Measurements from ENCODE around the gene PLCB2.

PLCB2 gene

GRCh38 chr15:40340740-40341400, 33.1 kb upstream of the PLCB2 start, which contains the start of gene CCDC9B:
Gene CCDC9B, minus strand, starts transcription at chr15:40340939. Its CDS starts 120 bp downstream, at chr15:40340819.
- no peak for DNase-seq (ENCODE audit: low read depth in 2 of 2, low spot score in 1 of 2)

- DNase-seq (ENCODE audit: low read depth in 2 of 2, low spot score in 1 of 2) = no peak
These were observed 32.5 kb upstream of the PLCB2 start for GRCh38 chr15:40340038-40340739.

GRCh38 chr15:40339621-40339945, 31.8 kb upstream of the PLCB2 start:
- DNase-seq (ENCODE audit: low read depth in 2 of 2, low spot score in 1 of 2) = no peak

GRCh38 chr15:40338921-40339620, 31.3 kb upstream of the PLCB2 start:
- DNase-seq (ENCODE audit: low read depth in 2 of 2, low spot score in 1 of 2) = no peak

- peak; percentile 62 to 64 for DNase-seq (ENCODE audit: low read depth in 2 of 2, low spot score in 1 of 2)
These were observed 30.4 kb upstream of the PLCB2 start for GRCh38 chr15:40338041-40338657.

- DNase-seq (ENCODE audit: low read depth in 2 of 2, low spot score in 1 of 2) = no peak
These were observed 29.9 kb upstream of the PLCB2 start for GRCh38 chr15:40337597-40337996.

DNA sequence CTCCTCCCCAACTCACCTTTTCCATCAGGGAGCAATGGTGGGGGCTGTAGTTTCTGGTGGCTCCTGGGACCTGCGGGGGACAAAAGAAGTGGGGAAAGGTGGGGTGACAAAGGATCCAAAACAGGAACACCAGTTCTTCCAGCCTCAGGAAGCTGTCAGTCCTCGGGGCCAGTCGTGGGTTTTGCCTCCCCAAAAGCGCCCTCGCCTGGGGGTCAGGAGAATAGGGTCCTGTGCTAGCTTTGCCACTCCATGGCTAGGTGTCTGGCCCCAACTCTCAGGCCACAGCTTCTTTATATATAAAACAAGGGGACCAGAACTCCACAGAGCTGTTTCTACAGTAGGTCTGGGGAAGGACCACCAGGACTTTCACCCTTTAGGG, 29.0 kb upstream of the PLCB2 start:
- DNase-seq (ENCODE audit: low read depth in 2 of 2, low spot score in 1 of 2) = no peak

DNA sequence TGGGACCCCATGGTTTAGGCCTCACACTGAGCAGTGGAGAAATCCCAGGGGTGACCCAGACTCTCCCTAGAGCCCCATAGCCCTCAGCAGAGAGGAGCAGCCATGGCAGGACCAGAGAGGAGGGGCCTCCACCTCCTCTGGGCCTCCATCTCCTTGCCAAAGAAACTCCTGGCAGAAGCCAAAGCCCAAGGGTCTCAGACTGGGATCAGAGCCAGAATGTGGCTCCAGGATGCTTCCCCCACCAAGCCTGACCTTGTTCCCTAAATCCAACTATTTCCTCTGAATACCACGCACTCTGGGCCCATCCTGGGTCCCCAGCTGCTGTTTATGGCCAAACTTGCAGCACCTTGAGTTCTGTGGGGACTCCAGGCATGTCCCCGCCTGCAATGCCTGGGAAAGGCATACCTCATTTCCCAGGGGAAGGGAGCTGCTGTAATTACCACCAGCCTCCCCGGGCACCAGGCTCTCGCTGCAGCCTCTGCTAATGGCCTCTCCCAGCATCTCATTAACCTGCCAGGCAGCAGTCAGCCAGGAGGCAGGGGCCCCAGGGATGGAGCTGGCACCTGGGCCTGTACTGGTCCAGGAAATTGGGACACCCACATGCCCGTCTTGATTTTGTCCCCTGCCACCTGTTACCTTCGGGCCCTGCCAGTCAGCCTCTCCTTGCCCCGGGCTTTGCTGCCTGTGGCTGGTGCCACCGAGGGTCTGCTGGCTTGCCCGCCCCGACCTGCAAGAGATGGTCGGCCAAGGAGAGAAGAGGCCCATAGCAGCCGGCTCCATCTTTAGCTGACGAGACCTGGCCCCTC, 28.4 kb upstream of the PLCB2 start:
- DNase-seq (ENCODE audit: low read depth in 2 of 2, low spot score in 1 of 2) = no peak

- DNase-seq (ENCODE audit: low read depth in 2 of 2, low spot score in 1 of 2) = no peak
These were observed 27.4 kb upstream of the PLCB2 start for GRCh38 chr15:40334941-40335795.

GRCh38 chr15:40334541-40334940, 26.8 kb upstream of the PLCB2 start:
- DNase-seq (ENCODE audit: low read depth in 2 of 2, low spot score in 1 of 2) = no peak

DNA sequence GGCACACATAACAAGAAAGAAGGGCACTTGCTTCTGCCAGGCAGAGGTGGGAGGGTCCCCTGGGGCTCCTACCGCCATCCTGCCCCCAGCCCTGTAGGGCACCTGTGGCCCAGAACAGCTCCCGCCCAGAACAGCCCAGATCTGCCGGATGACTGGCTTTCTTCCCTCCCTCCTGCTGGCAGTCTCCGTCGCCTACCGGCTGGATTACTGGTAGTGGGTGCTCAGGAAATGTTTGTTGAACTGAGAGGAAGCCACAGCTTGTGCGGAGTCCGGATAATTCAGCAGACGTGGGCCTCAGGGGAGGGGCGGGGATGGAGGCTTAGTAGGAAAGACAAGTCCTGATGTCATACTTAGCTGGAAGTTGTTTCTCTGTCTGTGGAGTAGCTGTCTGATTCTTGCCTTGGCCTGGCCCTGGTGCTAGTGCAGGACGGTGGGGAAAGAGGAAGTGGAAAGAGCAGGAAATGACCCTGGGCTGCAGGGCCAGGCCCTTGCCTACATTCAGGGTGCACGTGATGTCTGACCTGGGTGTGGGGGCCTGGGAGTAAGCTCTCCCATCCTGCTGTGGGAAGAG, 26.3 kb upstream of the PLCB2 start:
- DNase-seq (ENCODE audit: low read depth in 2 of 2, low spot score in 1 of 2) = no peak

GRCh38 chr15:40332113-40332781, 24.5 kb upstream of the PLCB2 start:
- DNase-seq (ENCODE audit: low read depth in 2 of 2, low spot score in 1 of 2) = no peak

DNA sequence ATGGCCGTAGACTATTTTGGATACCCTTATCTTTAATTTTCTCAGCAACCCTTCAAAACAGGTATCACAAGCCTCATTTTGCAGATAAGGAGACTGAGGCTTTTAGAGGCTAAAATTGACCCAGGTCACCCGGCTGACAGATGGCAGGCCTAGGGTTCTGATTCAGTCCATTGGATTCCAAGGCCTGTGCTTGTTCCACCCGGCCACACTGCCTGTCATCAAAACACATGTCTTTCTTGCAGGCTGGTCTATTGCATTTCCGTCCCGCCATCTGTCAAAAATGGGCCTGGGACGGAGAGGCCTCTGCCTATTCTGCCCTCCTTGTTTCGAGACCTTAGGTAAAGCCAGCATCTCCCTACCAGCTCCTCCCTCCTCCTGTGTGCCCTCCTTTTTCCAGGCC, 23.9 kb upstream of the PLCB2 start:
- no peak for DNase-seq (ENCODE audit: low read depth in 2 of 2, low spot score in 1 of 2)

DNA sequence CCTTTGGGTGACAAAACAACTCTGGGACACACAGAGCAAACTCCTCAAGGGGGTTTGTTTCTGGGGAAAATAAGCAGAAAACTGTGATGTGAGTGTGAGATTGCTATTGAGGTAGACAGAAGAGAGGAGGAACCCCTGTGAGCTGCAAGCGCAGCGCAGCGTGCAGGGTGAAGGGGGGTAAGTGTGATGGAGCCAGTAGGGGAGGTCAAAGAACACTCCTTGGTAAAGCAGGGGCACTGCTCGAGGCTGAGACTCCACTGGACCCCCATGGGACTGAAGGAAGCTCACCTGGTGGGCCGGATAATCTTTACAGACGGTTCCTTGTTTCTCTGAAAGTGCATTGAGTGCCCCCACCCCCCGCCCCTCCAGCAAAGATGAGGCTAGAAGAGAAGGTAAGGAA, 23.3 kb upstream of the PLCB2 start:
- DNase-seq (ENCODE audit: low read depth in 2 of 2, low spot score in 1 of 2) = no peak

DNA sequence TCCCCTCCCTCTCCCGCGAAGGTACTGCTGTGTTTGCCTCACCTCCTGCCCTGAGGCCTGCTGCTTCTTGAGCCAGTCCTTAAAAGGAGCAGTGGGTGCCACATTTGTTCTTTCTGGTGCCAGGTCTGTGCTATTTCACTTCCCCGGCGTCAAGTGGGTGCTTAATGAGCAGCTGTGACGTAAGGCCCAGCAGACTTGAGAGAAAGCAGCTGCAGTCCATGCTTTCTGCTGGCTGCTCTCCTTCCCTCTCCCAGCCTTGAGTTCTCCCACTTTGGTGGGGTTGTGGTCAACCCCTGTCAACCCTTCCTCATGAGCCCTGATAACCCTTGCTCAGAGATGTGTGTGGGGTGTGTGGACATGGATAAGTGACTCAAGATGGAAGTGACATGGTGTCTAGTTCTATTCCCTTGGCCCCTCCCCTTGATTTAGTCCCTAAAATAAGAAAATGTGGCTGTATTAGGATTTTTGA, 22.7 kb upstream of the PLCB2 start:
- DNase-seq (ENCODE audit: low read depth in 2 of 2, low spot score in 1 of 2) = no peak

DNA sequence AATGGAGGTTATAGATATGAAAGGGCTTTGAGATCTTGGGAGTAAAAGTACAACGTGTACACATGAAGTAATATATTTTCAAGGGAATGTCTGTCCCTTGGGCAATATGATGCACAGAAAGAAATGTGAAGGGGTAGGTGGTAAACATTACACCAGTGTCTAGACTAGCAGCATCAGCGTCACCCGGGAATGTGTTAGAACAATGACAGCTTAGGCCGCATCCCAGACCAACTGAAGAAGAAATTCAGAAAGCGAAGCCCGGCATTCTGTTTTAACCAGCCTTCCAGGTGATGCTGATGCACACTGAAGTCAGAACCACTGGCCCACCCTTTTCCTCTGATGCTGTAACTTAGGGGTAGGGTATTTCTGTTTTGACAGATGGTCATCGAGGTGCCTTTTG, 22.1 kb upstream of the PLCB2 start:
- no peak for DNase-seq (ENCODE audit: low read depth in 2 of 2, low spot score in 1 of 2)

GRCh38 chr15:40328751-40329150, 21.0 kb upstream of the PLCB2 start:
- DNase-seq (ENCODE audit: low read depth in 2 of 2, low spot score in 1 of 2) = no peak

DNA sequence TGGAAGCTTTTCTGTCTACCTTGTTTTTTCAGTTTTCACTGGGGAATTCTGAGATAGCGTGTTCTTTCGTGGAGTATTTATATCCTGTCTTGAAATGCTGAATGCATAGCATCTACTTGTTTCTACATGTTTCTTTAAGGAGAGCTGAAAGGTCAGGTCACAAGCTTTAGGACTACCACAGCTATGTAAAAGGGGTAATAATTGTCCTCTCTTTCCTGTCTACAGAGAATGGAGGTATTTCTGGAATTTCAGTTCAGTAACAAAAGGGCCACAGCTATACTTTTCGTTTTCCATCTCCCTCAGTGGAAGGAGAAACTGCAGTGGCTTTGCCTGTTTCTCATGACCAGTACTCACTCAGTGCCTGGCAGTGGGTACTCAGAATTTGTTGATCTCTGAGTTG, 20.4 kb upstream of the PLCB2 start:
- DNase-seq (ENCODE audit: low read depth in 2 of 2, low spot score in 1 of 2) = no peak

- no peak for DNase-seq (ENCODE audit: low read depth in 2 of 2, low spot score in 1 of 2)
These were observed 19.7 kb upstream of the PLCB2 start for GRCh38 chr15:40327457-40327856.
